Hindlimb muscle (tissue), 1 donor: ENCODE data around the gene FAM170B. TPM values are rescaled to one million over a fixed set of nuclear protein-coding genes. Genes with fewer than 3 reads are reported as not detected.
A peak's percentile ranks its signal among the peaks of the same experiment; 100 is the strongest.

ENCODE experiments used
- DNase-seq: peaks from one replicate; pipeline ENCODE4 v3.0.0-alpha.2; 2013
- polyA plus RNA-seq: library from polyadenylated mRNA; unstranded; fragments of 120-200 nt; gene quantifications from one replicate; pipeline ENCODE4 v1.2.1, GENCODE V29; 2013; ENCODE audit not compliant: insufficient read length

Gene FAM170B
- polyA plus RNA-seq, 1 donor = not detected

DNA sequence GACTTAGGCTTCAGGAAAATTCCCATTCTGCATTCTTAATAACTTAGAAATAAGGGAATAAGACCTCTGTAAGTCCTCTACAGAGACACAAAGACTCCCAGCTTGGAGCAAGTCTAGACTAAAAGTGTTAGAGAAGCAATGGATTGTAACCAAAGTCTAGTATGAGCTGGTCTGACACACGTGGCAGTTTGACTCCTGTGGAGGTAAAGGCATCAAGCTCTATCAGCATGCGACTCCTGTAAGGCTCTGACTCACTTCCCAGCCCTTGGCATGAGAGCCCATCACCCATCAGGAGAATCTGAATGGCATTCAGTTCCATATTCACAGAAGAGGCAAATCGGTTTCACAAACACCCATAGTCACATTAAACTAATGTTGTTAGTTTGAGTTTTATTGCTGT lies 14.1 kb downstream of the FAM170B start:
- no peak for DNase-seq

DNA sequence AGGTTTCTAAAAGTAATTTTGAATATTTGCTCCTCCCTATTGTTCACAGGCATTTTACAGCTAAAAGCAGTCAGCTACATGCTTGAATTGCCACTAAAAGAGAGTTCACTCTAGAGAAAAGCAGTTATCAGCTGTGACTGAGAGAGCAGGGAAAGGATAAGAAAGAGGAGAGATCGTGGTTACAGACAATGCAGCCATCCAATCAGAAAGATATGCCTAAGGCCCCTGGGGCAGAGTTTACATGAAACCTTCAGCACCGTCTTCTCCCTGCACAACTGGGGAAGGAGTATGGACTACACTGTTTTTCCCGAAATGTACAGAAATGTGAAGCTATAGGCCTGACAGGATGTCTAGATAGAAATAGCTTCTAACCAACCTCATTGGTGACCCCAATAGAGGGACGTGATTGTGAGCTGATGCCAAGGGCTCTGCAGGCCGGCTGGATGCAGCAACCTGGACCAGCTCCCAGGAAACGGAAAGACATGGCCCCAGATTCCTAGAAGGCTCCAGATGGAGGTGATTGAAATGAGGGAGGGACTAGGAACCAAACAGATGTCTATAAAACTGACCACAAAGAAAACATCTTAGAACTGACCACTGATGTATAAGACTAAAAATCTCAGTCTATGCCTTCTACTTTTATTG lies 15.3 kb downstream of the FAM170B start:
- DNase-seq = no peak

DNA sequence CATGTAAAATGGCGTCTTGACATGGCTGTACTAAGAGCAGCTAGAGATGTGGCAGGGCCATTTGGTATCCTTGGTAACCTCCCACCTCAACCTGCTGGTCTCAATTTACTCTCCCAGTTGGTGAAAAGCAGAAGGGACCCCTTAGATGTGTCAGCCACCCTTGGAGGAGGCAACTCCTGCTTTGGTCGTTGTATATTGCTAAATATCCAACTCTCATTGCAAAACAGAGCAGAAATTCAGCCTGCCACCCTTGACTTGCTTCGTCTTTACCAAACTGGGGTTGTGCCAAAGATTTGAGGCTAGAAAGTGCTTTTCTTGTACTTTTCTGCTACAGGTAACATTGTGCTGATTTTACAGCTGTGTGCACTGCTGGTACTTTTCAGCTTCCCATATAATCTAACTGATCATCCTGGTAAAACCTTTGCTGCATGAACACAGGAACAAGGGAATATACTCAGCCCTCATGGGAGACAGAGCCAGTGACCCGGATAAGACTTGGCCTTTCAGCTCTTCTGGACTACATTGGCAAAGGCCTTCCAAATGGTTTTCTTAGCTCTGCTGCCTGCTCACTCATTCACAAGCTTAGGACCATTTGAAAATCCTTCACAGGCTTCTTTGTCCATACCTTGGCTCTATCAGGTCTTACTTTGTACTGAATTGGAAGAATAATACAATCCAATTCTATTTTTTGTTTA lies 16.3 kb downstream of the FAM170B start:
- no peak for DNase-seq

DNA sequence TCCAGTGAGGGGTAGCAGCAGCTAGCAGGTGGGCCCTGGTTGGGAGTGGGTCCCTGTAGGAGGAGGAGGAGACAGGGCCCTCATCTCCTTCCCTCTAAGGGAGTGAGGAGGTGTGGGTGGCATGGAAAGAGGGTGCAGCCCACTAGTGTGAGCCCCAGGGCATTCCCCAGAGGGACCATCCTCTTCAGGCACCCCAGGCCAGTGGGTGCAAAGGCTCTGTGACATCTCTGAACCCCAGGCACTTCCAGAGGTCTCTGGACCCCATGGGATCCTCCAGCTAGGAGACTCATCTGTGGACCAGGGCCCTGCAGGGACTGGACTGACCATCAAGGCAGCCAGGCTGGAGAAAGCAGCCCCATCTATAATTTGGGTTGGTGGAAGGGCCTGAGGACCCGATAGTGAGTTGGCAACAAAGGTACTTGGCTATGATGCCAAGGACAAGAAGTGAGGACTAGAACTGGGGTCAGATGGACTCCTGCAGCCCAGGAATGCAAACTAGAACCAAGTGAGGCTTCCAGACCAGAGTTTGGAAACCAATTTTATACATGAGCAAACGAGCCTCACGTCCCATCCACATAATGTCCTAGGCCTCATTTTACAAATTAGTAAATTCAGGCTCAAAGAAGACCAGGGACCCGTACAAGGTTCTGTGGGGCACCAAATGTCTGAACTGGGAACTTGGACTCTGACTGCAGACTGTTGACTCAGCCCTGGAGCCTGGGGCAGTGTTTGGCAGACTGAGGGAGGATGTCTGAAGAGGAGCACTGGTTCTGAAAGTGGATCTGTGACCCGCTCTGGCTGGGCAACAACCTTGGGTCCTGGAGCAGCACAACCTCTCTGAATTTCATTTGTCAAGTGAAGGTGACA lies 17.1 kb downstream of the FAM170B start:
- DNase-seq = no peak

DNA sequence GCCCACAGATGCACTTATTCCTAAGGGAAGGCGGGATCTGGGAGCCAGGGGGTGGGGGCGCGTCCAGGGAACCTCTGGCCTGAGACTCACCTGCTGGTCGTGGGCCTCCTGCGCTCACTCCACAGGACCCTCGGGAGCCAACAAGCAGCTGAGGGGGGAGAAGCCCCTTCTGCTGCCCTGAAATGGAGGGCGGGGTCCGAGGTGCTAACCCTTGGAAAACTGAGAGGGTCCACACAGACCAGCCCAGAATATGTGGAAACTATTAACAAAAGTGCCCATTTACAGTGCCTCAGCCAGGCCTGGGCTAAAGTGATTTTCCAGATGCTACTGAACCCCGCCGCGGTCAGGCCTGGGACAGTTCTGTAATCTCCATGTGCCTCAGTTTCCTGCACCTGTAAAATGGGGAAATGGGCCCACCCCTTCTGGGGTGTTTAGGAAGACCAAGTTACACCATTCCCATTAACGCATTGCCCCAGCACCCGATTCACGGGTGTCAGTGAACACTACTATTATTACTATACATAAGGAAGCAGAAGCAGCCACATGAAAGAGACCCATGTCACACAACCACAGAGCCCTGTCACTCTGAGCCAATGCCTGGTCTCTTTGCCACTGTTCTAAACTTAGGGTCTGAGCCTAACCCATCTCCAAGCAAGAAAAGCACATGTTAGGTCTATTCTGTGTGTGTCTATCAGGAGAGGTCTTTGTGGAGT lies 17.9 kb downstream of the FAM170B start:
- no peak for DNase-seq

DNA sequence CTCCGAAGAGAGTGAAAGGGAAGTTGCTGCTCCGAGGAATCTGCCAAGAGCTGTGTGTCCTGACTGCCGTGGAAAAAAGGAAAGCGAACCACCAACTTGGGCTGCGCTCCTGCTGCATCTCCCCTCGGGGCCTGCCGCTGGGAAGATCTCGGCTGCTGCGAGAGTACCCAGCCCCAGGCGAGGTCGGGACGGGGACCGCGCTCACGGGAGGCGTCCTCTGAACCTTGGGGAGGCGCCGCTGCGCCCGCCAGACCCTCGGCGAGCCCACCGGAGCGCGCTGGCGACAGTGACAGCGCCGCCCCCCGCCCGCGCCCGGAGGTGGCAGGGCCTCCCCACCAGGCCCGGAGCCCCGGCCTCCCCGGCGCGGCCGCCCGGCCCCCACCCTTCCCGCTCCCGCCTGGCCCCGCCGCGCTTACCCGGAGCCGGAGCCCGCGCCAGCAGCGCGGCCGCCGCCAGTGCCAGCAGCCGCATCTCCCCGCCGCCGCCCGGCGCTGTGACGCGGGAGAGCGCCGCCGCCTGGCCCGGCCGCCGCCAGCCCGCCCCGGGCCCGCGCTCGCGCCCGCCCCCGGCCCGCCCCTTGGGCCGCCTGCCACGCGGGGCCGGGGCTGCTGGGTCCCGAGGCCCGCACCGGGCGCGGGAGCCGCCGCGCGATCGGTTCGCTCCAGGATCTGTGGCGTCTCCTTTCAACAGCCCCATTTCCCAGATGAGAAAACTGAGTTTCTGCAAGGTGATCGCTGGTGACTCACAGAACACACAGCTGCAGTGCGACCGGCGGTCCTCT lies 18.6 kb downstream of the FAM170B start, which contains the start of gene VSTM4:
Gene VSTM4 (minus strand): TSS at position 508 of the 781 bp plus-strand sequence. CDS start 37 bp downstream, at position 471.
- DNase-seq = peak; percentile 62

DNA sequence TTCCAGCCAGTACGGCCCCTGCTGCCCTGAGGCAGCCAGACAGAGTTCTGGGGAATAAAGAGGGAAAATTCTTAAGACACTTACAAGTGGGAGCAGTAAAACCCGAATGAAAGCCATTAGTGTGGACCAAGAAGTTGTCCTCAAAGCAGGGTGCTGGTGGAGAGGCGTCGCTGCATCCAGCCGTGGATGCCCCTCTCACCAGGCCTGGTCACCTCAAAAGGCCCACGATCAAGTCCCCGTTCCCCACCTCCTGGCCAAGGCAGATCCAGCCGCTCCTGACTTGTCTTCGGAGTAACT lies 19.2 kb downstream of the FAM170B start:
- no peak for DNase-seq

DNA sequence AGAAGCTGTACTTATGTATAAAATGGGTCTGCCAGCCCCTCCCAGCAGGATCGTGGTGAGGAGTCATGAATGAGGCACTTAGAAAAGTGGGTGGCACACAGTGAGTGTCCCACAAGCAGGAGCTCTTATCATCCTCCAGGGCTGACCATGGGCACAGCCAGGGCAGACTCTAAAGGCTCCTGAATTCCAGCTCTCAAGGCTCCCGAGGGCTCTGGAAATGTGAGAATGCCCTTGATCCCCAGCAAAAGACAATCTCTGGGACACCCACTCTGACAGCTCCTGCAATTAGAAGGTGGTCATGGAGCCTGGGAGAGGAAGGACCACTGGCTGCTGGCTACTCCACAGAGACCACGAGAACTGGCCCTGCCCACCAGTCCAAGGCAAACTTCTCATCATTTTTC lies 20.1 kb downstream of the FAM170B start:
- no peak for DNase-seq

DNA sequence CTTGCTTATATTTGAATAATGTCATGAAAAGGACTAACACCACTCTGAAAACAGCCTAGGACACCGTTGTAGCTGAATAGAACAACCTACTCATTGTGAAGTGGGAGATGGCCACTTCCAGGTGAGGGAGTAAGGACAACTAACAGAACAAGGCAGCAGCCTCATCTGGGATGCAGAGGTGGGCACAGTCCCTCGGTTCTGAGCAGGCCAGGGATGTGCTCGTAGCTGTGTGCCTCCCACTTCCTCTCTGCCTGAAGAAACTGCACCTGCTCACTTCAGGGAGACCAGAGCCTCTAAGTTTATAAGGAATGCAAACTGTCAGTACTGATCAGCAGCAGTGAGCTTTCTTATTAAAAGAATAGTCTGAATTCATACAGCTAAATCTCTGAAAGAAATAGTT lies 21.0 kb downstream of the FAM170B start:
- DNase-seq = no peak

DNA sequence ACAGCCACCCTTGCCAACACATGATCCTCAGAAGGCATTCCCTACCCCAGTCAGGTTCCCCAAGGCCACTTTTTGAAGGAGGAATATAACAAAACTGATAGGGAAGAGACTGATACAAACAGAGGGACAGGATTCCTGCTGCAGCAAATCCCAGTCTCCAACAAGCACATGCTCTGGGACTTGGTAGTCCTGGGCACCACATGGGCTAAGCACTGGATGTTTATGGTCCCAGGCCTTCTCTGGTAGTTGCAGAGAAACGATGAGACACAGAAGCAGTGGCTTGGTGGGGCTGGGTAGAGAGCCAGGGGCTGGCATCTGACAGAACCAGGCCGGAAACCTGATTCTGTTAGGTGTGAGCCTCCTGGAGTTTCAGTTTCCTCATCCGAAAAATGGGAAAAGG lies 21.7 kb downstream of the FAM170B start:
- DNase-seq = no peak

DNA sequence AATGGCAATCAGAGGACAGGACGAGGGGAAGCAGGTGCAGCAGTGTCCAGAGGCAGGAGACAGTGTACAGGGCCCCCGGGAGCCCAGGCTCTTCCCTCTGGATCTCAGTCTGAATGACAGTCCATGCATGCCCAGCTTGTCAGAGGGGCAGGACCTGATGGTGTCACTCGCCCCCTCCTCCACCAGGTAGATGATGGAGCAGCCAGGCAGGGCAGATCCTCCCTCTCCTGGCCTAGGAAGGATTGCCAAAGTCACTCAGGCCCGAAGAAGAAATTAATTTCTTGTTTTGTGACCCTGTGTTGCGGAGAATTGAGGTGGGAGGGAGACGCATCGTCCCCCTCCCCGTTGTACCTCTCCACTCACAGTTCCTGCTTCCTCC lies 22.5 kb downstream of the FAM170B start:
- no peak for DNase-seq

DNA sequence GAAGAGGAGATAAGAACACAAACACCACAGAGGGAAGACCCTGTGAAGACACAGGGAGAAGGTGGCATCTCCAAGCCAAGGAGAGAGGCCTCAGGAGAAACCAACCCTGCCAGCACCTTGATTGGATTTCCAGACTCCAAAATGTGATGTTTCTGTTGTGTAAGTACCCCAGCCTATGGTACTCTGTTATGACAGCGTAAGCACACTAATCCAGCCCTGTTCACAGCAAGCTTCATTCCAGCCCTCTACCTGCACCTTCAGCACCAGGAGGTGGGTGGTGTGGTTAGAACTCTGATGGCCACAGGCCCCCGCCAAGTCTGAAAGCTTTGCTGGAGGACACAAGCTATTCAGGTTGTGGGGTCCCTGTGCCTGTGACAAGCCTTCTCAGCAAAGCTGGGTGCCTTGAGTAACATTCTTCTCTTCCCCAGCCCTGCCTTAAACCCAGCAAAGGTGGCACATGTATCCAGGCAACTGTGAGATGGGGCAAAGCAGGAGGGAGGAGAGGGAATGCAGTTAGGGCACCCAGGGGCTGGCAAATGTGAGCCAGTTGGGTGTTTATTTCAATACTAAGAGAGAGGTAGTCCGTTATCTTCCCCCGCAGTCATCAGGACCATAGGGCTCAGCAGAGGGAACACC lies 23.0 kb downstream of the FAM170B start:
- DNase-seq = no peak

DNA sequence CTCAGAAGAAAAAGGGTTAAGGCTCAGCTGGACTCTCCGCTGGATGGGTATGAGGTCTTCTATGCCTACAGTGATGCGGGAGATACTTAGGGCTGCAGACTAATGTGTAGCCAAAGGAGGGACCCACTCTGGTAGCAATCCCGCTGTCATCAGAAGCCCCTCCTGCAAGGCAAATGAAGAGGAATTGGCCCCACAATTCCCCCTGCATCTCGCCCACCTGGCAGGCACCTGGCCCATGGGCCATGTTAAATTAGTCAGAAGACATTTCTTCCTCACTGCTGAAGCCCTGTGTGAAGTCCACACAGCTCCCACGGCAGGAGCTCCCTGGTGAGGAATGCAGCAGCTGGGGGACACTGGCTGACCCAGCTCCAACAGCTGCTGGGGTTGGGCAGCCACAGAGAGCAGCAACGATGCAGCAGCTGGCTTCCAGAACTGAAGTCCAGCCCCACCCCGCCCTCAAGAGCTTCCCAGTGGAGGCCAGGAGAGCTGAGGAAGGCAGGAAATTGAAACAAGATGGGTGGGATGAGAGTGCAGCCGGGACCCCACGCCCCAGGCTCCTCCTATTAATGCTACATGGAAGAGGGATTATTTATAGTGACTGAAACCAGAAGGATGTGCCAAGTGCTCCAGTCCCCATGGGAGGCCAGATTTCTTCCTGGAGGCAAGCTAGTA lies 24.0 kb downstream of the FAM170B start:
- DNase-seq = peak; percentile 74

DNA sequence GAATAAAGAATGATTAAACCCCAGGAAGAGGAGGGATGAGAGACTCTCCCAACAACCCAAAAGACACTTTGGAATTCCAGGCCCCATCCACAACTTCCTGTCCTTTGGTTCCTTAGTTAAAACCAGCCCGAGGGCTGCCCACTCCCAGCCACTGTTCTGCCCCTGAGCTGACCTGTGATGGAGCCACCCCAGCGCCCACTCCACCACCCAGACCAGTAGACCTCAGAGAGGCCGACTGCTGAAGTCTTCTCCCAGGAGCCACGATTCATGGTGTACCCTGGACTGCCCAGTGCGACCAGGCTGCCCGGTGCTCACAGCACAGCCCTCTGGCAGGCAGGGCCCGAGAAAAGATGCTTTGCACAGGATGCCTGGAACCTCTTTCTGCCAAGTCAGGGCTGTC lies 25.2 kb downstream of the FAM170B start:
- no peak for DNase-seq

DNA sequence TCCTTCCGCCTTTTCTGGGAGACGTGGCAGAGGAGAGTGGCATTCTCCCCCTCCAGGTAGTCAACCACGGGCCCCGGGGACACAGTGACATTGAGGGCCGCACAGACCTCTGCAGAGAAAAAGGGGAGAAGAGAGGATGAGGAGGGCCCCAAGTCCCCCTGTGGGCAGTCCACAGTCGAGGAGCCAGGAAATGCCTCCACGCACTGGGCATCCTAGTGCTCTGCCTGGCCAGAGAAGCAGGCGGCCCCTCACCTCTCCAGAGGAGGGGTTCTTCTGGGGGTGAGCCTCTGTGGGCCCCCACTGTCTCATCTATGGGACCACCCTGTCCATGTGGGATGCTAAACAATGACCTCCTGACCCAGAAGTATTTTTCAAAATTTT lies 25.9 kb downstream of the FAM170B start:
- DNase-seq = no peak

DNA sequence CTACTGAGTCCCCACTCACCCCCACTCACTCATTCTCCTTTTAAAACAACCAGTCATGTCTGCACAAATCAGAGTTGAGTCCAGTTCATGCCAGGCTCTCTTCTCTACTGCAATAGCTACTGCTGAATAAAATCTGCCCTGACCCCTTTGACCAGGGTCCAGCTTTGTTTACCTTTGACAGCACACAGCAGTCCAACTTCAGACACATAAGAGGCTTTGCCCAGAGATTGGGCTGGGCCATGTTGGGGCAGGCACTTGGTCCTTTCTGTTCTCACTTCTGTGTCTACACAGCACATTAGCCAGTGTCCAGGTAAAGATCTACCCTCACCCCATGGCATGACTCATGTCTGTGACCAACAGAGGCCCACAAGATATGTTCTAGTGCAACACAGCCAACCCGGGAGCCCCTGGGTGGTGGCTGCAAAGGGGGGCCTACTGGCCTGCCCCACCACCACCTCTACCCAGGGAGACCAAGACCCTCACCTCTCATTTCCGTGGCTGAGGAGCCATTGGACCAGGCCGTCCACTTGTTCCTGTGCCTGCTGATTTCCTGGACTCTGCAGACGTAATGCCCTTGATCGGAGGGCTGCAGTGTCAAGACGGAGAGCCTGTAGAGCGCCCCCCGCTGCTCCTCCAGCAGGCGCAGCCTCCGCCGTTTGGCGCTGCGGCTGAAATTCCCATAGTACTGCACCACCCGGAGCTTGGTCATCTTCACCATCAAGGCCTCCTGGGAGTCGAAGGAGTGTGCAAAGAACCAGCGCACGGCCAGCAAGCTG lies 26.5 kb downstream of the FAM170B start:
- DNase-seq = no peak

DNA sequence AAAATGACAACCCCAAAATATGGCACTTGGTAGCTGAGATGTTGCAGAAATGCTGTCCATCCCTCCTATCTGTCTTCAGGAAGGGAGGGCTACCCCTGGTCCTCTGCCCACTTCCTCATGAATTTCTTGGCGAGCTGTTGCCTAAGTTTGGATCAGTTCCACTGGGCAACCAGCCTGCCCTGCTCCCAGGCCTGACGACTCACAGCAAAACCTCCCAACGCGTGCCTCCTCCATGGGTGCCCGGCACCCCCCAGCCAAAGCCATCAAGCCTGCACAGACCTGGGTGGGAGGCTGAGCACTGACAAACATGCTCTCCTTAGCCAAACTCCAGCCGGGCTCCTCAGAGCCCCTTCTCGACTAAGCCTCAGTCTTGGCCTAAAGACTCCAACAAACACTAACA lies 27.4 kb downstream of the FAM170B start:
- no peak for DNase-seq

DNA sequence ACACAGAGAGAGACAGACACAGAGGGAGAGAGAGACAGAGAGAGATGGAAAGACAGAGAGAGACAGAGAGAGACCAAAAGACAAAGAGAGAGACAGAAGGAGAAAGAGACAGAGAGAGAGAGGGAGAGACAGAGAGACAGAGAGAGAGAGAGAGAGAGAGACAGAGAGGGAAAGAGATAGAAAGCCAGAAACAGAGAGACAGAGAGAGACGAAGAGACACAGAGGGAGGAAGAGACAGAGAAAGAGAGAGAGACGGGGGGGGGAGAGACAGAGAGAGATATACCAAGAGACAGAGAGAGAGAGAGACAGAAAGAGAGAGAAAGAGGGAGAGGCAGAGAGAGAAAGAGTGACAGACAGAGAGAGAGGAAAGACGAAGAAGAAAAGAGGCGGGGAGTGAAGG lies 28.7 kb downstream of the FAM170B start:
- no peak for DNase-seq

DNA sequence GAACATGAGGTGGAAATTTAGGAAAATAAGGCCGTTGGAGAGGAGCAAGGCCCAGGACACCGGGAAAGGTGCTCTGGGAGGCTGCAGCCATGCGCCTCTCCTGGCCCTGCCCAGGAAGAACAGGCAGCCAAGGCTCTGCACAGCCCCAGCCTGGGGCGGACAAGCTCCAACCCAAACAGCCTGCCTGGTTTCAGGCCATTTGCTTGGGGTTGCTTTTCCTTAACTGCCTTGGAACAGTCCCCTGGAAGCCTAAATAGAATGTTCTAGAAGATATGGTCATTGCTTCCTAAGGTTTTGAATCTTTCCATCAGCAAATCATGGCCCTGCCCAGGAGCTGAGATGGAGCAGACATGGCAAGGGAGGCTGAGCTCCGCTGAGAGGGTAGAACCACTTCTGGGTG lies 29.5 kb downstream of the FAM170B start:
- DNase-seq = no peak

DNA sequence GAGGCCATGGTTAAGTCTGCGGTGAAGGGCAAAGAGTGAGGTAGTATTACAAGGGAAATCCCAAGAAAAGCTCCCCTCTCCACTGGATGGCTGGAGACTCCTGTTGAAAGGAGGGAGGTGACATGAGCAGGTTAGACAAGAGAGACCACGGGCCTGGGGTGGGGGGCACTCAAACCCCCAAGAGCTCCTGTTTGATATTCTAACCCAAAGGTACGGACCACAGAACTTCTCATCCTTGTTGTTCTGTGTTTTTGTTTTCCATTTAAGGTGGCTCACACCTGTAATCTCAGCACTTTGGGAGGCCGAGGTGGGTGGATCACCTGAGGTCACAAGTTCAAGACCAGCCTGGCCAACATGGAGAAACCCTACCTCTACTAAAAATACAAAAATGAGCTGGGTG lies 30.1 kb downstream of the FAM170B start:
- DNase-seq = no peak
